Ramos (cell line): ENCODE results near the gene CCDC27.

Source experiments
- in situ Hi-C: fragments of 300-500 bp; cut with MboI; formaldehyde crosslinking; loops from one replicate; pipeline ENCODE4 v1.14.3; 2022; ENCODE audit warnings: low sequenced_read_pairs; ENCODE audit not compliant: unreplicated experiment

The CCDC27 gene

GRCh38 chr1:3811595-3811911 is 59.3 kb downstream of the CCDC27 start:
- in situ Hi-C loops: no loop called here

GRCh38 chr1:3814065-3814464 is 61.8 kb downstream of the CCDC27 start:
- in situ Hi-C loops: no loop called here

GRCh38 chr1:3814771-3815561 is 62.7 kb downstream of the CCDC27 start:
- in situ Hi-C loops: no loop called here

GRCh38 chr1:3816331-3817137 is 64.3 kb downstream of the CCDC27 start:
- in situ Hi-C loops: no loop called here

GRCh38 chr1:3817138-3817740 is 65.0 kb downstream of the CCDC27 start:
- in situ Hi-C loops: no loop called here

GRCh38 chr1:3817821-3818597 is 65.8 kb downstream of the CCDC27 start:
- in situ Hi-C loops: no loop called here

- in situ Hi-C loops: no loop called here
These were observed 67.5 kb downstream of the CCDC27 start for GRCh38 chr1:3819771-3820200.

- in situ Hi-C loops: no loop called here
These were observed 68.1 kb downstream of the CCDC27 start for GRCh38 chr1:3820316-3820715.

- in situ Hi-C loops: no loop called here
These were observed 68.8 kb downstream of the CCDC27 start for GRCh38 chr1:3821004-3821403.
